GM18951 (cell line): ENCODE measurements around the gene RPS6KA4.
"Not testable (repeated sequence)": the region's sequence is repeated elsewhere in the genome, so short reads cannot be mapped to it uniquely, and the experiment has no call there.

Experiments used
- POLR2A ChIP-seq: IDR thresholded peaks from 4 replicates; pipeline ENCODE4 v1.6.1; 2011; ENCODE audit warnings: mild to moderate bottlenecking; ENCODE audit not compliant: insufficient read length, insufficient read depth; ENCODE audit errors: extremely low read depth
- in situ Hi-C: fragments of 300-500 bp; cut with MboI; formaldehyde crosslinking; loops from one replicate; pipeline ENCODE4 v1.12.0; 2022; ENCODE audit warnings: low sequenced_read_pairs, mixed read lengths, inconsistent platforms; ENCODE audit not compliant: unreplicated experiment

Gene RPS6KA4

DNA sequence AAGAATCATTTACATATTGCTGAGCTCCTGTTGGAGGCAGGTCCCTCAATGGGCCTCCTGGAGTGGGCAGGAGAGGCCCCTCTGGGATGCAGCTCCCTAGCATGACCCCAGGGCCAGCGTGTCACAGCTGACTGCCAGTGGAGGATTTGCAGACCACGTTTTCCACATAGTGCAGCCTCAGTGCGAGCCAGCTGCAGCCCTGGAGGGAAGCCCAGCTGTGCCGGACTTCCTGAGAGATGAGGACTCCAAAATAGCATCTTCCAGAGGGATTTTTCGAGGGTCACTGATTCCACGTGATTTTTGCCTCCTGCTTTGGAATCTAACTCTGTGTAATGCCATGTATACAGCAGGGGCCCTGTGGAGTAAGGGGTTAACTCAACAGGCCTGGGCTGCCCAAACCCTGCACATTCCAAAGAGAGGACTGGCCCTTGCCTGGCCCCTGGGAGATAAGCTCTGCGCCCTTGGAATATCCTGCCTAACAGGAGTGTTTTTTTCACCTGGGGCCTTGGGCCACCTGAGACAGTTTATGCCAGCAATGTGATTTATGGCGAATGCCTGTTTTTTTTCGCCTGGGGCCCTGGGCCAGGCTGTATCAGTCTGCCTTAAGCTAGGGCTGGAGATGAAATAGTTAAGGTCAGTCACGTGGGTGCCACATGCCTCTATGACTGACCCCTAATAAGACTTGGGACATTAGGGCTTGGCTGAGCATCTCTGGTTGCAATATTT, 47.4 kb downstream of the RPS6KA4 start:
- in situ Hi-C loops = no loop called here
- TF ChIP-seq POLR2A = no peak

DNA sequence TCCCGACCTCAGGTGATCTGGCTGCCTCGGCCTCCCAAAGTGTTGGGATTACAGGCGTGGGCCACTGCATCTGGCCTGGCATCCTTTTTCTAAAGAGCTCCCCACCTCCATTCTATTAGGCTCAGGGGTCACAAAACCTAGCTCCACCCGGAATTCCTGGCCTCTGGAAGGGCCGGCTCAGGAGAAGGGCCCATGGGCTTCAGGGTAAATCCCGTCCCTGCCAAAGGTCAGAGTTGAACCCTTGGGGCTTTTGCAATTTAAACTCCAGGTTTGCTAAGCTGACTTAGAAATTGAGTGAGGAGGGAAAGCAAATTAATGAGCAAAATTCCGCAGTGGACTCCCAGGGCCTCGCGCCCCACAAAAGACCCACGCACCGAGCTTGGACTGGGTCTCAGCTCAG, 48.3 kb downstream of the RPS6KA4 start:
- no peak for TF ChIP-seq POLR2A
- in situ Hi-C loops = no loop called here

GRCh38 chr11:64407630-64408029, 48.7 kb downstream of the RPS6KA4 start:
- in situ Hi-C loops = no loop called here
- TF ChIP-seq POLR2A = no peak

- in situ Hi-C loops = no loop called here
- TF ChIP-seq POLR2A = no peak
These were observed 50.3 kb downstream of the RPS6KA4 start for GRCh38 chr11:64409278-64409677.

GRCh38 chr11:64409707-64410403, 50.9 kb downstream of the RPS6KA4 start:
- TF ChIP-seq POLR2A = no peak
- in situ Hi-C loops = no loop called here

GRCh38 chr11:64410404-64410734, 51.4 kb downstream of the RPS6KA4 start:
- in situ Hi-C loops = no loop called here
- TF ChIP-seq POLR2A = no peak

DNA sequence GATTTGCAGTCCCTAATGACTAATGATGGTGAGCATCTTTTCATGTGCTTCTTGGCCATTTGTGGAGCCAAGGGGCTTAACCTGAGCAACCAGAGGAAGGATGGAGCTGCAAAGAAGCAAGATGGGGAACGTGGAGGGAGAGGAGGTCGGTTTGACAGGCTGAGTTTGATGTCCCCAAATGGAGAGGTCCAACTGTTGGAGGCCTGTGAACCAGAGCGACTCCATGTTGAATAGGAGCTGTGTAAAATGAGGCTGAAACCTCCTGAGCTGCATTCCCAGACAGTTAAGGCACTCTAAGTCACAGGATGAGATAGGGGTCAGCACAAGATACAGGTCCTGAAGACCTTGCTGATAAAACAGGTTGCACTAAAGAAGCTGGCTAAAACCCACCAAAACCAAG, 54.5 kb downstream of the RPS6KA4 start:
- no peak for TF ChIP-seq POLR2A
- in situ Hi-C loops = no loop called here

- no peak for TF ChIP-seq POLR2A
- in situ Hi-C loops = no loop called here
These were observed 56.3 kb downstream of the RPS6KA4 start for GRCh38 chr11:64415286-64415685.

DNA sequence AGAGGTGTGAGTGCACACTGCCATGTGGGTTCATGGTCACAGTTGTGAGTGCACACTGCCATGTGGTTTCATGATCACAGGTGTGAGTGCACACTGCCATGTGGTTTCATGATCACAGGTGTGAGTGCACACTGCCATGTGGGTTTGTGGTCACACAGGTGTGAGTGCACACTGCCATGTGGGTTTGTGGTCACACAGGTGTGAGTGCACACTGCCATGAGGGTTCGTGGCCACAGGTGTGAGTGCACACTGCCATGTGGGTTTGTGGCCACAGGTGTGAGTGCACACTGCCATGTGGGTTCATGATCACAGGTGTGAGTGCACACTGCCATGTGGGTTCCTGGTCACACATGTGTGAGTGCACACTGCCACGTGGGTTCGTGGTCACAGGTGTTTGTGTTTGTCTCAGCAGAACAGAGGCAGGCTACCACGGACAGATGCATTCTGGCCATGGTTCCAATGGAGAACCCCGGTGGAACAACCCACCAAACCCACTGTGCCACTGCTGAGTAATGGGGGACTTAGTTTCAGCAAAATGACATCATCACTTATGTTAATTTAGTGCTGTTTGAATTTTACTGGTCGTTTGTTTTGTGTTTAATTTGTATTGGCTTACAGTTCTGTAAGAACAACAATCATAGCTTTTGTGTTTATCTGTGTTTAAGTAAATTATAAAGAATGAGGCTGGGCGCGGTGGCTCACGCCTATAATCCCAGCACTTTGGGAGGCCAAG, 57.2 kb downstream of the RPS6KA4 start:
- in situ Hi-C loops = no loop called here
- TF ChIP-seq POLR2A = no peak

DNA sequence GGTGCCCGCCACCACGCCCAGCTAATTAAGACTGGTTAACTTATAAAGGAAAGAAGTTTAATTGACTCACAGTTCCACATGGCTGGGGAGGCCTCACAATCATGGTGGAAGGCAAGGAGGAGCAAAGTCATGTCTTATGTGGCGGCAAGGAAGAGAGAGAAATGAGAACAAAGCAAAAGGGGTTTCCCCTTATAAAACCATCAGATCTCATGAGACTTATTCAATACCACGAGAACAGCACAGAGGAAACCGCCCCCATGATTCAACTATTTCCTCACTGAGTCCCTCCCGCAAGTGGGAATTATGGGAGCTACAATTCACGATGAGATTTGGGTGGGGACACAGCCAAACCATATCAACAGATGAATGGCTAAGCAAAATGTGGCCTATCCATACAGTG, 59.3 kb downstream of the RPS6KA4 start:
- in situ Hi-C loops = not testable (repeated sequence)

GRCh38 chr11:64419257-64419790, 60.4 kb downstream of the RPS6KA4 start:
- TF ChIP-seq POLR2A = no peak
- in situ Hi-C loops = no loop called here

DNA sequence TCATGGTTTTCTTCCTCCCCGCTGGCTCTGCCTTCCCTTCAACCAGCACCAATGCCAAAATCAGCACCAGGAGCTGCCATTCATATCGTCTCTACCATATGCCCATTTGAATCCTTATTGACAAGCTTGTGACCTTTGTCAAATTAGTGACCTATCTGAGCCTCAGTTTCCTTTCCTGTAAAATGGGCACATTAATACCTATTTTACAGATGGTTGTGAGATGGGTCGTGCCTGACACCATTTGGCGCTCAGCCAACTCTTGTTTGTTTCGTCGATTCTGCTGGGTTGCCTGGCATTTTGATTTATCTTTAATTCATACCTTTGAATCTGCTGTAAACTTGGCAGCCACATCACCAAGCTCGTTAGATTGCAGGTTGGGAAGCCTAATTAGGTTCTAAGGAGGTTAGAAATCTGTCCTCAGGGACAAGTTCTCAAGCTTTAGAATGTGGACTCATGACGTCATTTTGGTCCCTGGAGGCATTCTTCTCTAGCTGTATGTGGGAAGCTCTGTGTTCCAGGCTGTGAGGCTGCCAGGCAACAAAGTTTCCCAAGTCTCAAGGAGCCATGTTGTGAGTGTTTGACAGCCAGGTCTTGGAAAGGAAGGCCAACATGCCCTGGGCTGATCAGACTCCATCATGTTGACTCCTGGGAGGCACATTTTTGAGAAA, 61.0 kb downstream of the RPS6KA4 start:
- in situ Hi-C loops = no loop called here
- TF ChIP-seq POLR2A = no peak
